Muscle layer of duodenum (tissue), 2 donors: Measurements from ENCODE around the gene PRKCZ.

ENCODE experiments used
- H3K27ac ChIP-seq: one replicate; pipeline ENCODE4 v1.7.0; 2013; ENCODE audit warnings: mild to moderate bottlenecking, low read length
- H3K27me3 ChIP-seq: one replicate; pipeline ENCODE4 v1.7.0; 2013; ENCODE audit warnings: low read depth, mild to moderate bottlenecking, control low read depth, low read length
- H3K36me3 ChIP-seq, 2 donors: one replicate each; pipeline ENCODE4 v1.7.0; 2013; ENCODE audit warnings: low read length in 2 of 2, control low read depth in 1 of 2, mild to moderate bottlenecking in 1 of 2; ENCODE audit not compliant: insufficient read depth in 2 of 2, control insufficient read depth in 1 of 2
- H3K4me1 ChIP-seq, 2 donors: one replicate each; pipeline ENCODE4 v1.7.0; 2013; ENCODE audit warnings: low read length in 2 of 2, mild to moderate bottlenecking in 2 of 2, control low read depth in 1 of 2, moderate library complexity in 1 of 2; ENCODE audit not compliant: insufficient read depth in 2 of 2, control insufficient read depth in 1 of 2
- H3K4me3 ChIP-seq, 2 donors: one replicate each; pipeline ENCODE4 v1.7.0; 2013; ENCODE audit warnings: low read length in 2 of 2, low read depth in 1 of 2, mild to moderate bottlenecking in 1 of 2
- H3K9me3 ChIP-seq, 2 donors: one replicate each; pipeline ENCODE4 v1.7.0; 2013; ENCODE audit warnings: low read length in 2 of 2, control low read depth in 1 of 2, mild to moderate bottlenecking in 1 of 2; ENCODE audit not compliant: control insufficient read depth in 1 of 2
- donor health status: healthy.

Gene PRKCZ

DNA sequence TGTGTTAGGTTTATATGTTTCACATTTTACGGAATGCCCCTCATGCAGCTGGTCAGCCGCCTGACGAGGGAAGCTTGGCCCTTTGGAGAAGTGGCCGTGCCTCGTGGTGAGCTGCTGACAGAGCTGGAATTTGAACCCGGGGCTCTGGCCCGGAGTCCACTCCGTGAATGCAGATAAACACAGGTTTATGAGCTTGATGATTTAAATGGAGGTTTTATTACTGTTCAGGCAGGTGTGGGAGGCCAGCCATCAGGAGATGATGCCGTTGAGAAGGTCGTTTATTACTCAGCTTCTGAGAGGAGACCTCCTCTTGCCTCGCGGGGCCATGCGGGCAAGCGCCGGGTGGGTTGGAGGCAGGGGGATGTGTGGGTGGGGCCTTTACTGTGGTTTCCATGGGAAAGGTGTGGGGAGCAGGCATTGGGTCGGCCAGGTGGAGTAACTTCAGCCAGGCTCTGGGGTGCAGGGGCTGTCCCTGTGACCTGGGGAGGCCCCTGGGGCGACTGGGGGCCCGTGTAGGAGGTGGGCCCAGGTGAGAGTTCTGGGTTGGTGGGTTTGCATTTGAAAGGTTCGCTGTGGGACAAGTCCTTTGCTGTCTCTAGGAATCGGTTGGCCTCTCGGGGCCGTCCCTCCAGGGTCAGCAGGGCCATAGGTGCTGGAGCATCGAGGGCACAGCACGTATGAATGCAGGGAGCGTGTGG, 22.0 kb downstream of the PRKCZ start:
- Histone ChIP-seq H3K9me3 (peaks cover 2 to 6% of the 10 kb centered on the region in 2 donors), H3K4me3 (no peak overlapping the region), H3K27me3 (no peaks in the 10 kb centered on the region), H3K36me3 (no peaks in the 10 kb centered on the region), H3K4me1 (no peaks in the 10 kb centered on the region), H3K27ac (no peak overlapping the region)

DNA sequence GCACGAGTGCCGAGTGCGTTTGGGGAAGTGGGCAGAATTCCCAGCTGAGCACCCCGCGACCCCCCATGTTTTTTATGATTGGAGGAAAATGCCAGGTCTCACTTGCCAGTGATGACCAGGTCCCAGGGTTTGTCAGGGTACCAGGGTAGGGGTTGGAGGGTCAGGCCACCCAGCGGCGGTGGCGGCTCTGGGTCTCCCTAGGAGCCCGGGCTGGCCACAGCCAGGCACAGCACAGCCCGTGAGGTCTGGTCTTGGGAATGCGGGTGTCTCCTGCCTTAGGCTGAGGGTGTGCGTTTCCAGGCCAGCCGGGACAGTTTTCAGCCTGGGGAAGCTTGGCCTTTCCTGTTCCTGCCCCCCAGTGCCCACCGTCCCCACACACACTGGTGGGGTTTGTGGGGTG, 22.7 kb downstream of the PRKCZ start:
- Histone ChIP-seq H3K27ac (no peak overlapping the region), H3K4me1 (no peaks in the 10 kb centered on the region), H3K27me3 (no peaks in the 10 kb centered on the region), H3K36me3 (peaks cover 0 to under 1% of the 10 kb centered on the region in 2 donors), H3K4me3 (no peak overlapping the region), H3K9me3 (peaks cover 8 to 12% of the 10 kb centered on the region in 2 donors)

DNA sequence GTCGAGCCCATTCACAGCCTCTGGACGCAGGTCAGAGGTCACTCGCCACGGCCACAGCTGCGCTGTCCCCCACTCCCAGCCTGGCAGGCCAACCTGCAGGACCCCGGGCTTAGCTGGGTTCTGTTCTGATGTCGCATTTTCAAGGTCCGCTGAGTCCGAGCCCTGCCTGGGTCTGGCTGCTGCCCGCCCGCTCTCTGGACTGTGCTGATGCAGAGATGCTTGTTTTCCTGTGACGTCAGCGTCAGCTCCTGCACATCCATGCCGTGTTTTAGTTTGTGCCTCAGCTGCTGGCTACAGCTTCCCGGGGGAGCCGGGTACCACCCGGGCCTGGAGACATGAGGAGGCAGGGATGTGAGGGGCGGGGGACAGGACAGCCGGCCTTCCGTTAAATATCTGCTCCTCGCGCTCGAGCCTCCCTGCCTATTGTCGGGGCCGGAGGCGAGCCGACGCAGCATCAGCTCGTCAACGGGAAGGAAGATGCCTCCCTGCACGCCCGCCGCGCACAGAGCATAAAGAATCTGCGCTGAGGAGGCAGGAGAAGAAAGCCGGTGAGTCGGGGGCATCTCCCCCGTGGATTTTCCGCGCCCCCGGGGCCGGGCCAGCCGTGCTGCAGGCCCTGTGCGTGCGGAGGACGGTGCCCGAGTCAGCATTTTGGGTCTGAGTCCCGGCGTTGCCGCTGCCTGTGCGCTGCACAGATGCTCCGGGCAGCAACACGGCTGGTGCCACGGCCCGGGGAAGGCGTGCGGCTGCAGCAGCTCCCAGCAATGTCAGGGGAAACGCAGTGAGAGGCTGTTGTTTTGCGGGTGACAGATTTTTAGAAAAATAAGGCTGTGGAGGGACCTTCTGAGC, 23.4 kb downstream of the PRKCZ start:
- no peak overlapping the region for H3K27ac ChIP-seq
- no peaks in the 10 kb centered on the region for H3K27me3 ChIP-seq
- H3K36me3 ChIP-seq = peaks cover 0 to 5% of the 10 kb centered on the region in 2 donors
- H3K4me3 ChIP-seq = peak overlapping the region in 1 of 2 donors; percentile 55
- H3K9me3 ChIP-seq = peaks cover 15 to 20% of the 10 kb centered on the region in 2 donors
- no peaks in the 10 kb centered on the region for H3K4me1 ChIP-seq

DNA sequence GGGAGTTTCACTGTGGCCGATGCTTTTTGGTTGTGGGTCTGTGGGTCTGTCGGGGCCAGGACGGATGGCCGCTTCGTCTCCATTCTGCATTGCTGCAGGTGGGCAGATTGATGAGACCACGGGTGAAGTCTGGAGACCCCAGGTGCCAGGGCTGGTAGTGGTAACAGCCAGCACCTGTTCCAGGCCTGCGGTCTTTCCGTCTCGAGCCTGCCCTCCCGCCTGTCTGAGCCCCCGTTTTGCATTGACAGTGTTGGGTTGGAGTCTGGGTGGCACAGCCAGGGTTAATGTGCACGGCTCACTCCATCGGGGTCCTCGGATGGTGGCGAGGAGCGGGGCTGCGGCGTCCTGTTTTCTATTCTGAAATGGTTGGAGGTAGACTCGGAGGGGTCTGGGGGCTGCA, 24.2 kb downstream of the PRKCZ start:
- Histone ChIP-seq H3K27me3 (no peaks in the 10 kb centered on the region), H3K4me3 (peak overlapping the region in 1 of 2 donors; percentile 55), H3K27ac (no peak overlapping the region)

GRCh38 chr1:2074944-2075740, 24.9 kb downstream of the PRKCZ start:
- no peak overlapping the region for H3K4me3 ChIP-seq
- H3K36me3 ChIP-seq = peaks cover 0 to 10% of the 10 kb centered on the region in 2 donors
- H3K4me1 ChIP-seq = no peaks in the 10 kb centered on the region
- H3K27me3 ChIP-seq = no peaks in the 10 kb centered on the region
- H3K9me3 ChIP-seq = peaks cover 15 to 33% of the 10 kb centered on the region in 2 donors
- no peak overlapping the region for H3K27ac ChIP-seq

More for the DNA sequence above, 24.2 kb downstream of the PRKCZ start:
- no peaks in the 10 kb centered on the region for H3K4me1 ChIP-seq
- H3K9me3 ChIP-seq = peaks cover 15 to 26% of the 10 kb centered on the region in 2 donors
- peaks cover 0 to 8% of the 10 kb centered on the region in 2 donors for H3K36me3 ChIP-seq

- Histone ChIP-seq H3K9me3 (peaks cover 15 to 36% of the 10 kb centered on the region in 2 donors), H3K4me3 (no peak overlapping the region), H3K36me3 (peaks cover 0 to 10% of the 10 kb centered on the region in 2 donors), H3K27me3 (no peaks in the 10 kb centered on the region), H3K4me1 (no peaks in the 10 kb centered on the region), H3K27ac (no peak overlapping the region)
These were observed 26.6 kb downstream of the PRKCZ start for GRCh38 chr1:2076826-2077225.

- Histone ChIP-seq H3K9me3 (peaks cover 15 to 36% of the 10 kb centered on the region in 2 donors), H3K4me3 (peak overlapping the region in 1 of 2 donors; percentile 33), H3K36me3 (peaks cover 0 to 10% of the 10 kb centered on the region in 2 donors), H3K4me1 (no peaks in the 10 kb centered on the region), H3K27ac (no peak overlapping the region), H3K27me3 (no peaks in the 10 kb centered on the region)
These were observed 28.0 kb downstream of the PRKCZ start for GRCh38 chr1:2078170-2078569.

- Histone ChIP-seq H3K27ac (no peak overlapping the region), H3K4me3 (no peak overlapping the region), H3K4me1 (no peaks in the 10 kb centered on the region), H3K36me3 (peaks cover 0 to 10% of the 10 kb centered on the region in 2 donors), H3K27me3 (no peaks in the 10 kb centered on the region), H3K9me3 (peaks cover 15 to 36% of the 10 kb centered on the region in 2 donors)
These were observed 29.3 kb downstream of the PRKCZ start for GRCh38 chr1:2079396-2080085.

DNA sequence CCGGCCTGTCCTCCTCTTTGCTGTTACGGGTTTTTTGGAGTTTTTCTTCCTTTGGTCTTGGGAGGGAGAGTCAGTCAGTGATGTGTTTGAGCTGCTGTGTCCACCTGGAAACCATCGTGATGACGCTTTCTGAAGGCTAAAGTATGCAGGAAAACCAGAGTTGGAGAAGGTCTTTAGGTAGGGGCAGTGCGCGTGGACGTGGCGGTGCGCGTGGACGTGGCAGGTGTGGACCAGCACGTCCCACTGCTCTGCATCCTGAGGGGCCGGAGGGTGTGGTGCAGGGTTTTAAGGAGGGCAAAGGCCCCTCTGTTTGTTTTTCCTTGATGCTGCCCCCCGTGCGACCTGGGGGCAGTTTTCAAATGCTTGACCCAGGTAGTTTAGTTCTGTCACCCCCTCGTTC, 29.9 kb downstream of the PRKCZ start:
- no peaks in the 10 kb centered on the region for H3K27me3 ChIP-seq
- H3K9me3 ChIP-seq = peaks cover 15 to 36% of the 10 kb centered on the region in 2 donors
- no peak overlapping the region for H3K4me3 ChIP-seq
- no peaks in the 10 kb centered on the region for H3K4me1 ChIP-seq
- H3K36me3 ChIP-seq = peaks cover 0 to 10% of the 10 kb centered on the region in 2 donors
- no peak overlapping the region for H3K27ac ChIP-seq

DNA sequence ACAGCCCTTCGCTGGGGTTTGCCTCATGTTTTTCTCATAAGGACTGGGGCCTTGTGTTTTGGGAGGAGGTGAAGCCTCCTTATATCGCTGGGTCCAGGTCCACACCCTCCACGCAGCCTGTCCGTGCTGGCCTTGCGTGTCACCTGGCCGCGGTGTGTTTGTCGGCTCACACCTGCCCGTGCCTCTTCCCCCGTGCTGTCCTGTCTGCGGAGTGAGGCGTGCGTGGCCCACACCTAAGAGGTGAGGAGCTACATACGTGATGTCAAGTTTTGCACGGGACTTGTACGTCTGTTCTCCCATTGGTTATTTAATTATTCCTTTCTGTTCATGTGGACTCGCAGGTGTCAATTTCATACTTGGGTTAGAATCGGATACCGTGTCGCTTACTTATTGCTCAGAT, 30.7 kb downstream of the PRKCZ start:
- no peaks in the 10 kb centered on the region for H3K27me3 ChIP-seq
- no peaks in the 10 kb centered on the region for H3K4me1 ChIP-seq
- peaks cover 15 to 36% of the 10 kb centered on the region in 2 donors for H3K9me3 ChIP-seq
- no peak overlapping the region for H3K4me3 ChIP-seq
- no peak overlapping the region for H3K27ac ChIP-seq
- peaks cover 0 to 10% of the 10 kb centered on the region in 2 donors for H3K36me3 ChIP-seq
